Loucy (cell line): Measurements from ENCODE around the gene TOGARAM1.

Source experiments
- EZH2phosphoT487 ChIP-seq: fragments of 200-600 bp; IDR thresholded peaks from 2 replicates; pipeline ENCODE4 v1.6.1; 2018; ENCODE audit warnings: antibody characterized with exemption, mild to moderate bottlenecking, moderate library complexity, borderline replicate concordance
- TF ChIP-seq, protein P1 (sequence below): fragments of 200-600 bp; sonication (generic); conservative IDR thresholded peaks from 2 replicates; pipeline ENCODE4 v1.5.1; 2014; ENCODE audit warnings: mild to moderate bottlenecking, antibody characterized with exemption, low read length

DNA sequence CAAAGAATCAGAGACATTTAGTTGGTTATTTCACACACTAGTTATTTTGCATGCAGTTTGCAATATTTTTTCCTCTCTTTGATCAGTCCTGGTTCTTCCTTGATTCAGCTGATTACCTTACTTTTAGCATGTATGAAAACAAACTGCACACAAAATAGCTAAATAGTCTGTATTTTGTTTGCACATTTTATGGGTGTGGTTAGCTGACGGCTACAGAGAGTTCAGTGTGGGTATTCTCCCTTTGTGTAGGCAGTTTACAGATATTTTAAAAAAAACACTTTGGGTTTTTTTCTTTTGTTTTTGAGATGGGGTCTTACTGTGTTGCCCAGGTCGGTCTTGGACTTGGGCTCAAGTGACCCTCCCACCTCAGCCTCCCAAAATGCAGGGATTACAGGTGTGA, 28.5 kb downstream of the TOGARAM1 start:
- TF ChIP-seq, protein P1, sequence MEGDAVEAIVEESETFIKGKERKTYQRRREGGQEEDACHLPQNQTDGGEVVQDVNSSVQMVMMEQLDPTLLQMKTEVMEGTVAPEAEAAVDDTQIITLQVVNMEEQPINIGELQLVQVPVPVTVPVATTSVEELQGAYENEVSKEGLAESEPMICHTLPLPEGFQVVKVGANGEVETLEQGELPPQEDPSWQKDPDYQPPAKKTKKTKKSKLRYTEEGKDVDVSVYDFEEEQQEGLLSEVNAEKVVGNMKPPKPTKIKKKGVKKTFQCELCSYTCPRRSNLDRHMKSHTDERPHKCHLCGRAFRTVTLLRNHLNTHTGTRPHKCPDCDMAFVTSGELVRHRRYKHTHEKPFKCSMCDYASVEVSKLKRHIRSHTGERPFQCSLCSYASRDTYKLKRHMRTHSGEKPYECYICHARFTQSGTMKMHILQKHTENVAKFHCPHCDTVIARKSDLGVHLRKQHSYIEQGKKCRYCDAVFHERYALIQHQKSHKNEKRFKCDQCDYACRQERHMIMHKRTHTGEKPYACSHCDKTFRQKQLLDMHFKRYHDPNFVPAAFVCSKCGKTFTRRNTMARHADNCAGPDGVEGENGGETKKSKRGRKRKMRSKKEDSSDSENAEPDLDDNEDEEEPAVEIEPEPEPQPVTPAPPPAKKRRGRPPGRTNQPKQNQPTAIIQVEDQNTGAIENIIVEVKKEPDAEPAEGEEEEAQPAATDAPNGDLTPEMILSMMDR = no peak
- TF ChIP-seq EZH2phosphoT487 = no peak
